Smooth muscle cell (in vitro differentiated cells): ENCODE results near the gene LRP4. TPM values are rescaled to one million over a fixed set of nuclear protein-coding genes. Genes with fewer than 3 reads are reported as not detected.

Source experiments
- DNase-seq: peaks from one replicate; lab custom pipeline; 2025; ENCODE audit not compliant: unreplicated experiment; lab: John Stamatoyannopoulos, UW
- H2AFZ ChIP-seq: fragments of 200-600 bp; sonication (generic); 2 replicates; pipeline ENCODE4 v1.6.0; 2016; ENCODE audit warnings: antibody characterized with exemption, low read depth, mild to moderate bottlenecking
- H3F3A ChIP-seq: fragments of 200-600 bp; sonication (generic); 2 replicates; pipeline ENCODE4 v1.6.0; 2017; ENCODE audit warnings: antibody characterized with exemption, low read depth
- H3K27ac ChIP-seq: fragments of 200-600 bp; sonication (generic); 2 replicates; pipeline ENCODE4 v1.5.1; 2016; ENCODE audit warnings: low read depth, mild to moderate bottlenecking
- H3K27me3 ChIP-seq: fragments of 200-600 bp; sonication (generic); 2 replicates; pipeline ENCODE4 v1.6.1; 2016; ENCODE audit warnings: low read depth, mild to moderate bottlenecking
- H3K36me3 ChIP-seq: fragments of 200-600 bp; sonication (generic); 2 replicates; pipeline ENCODE4 v1.5.1; 2016; ENCODE audit warnings: low read depth
- H3K4me1 ChIP-seq: fragments of 200-600 bp; sonication (generic); 2 replicates; pipeline ENCODE4 v1.5.1; 2016; ENCODE audit warnings: low read depth
- H3K4me2 ChIP-seq: fragments of 200-600 bp; sonication (generic); 2 replicates; pipeline ENCODE4 v1.6.0; 2016; ENCODE audit warnings: mild to moderate bottlenecking
- H3K4me3 ChIP-seq: fragments of 200-600 bp; sonication (generic); 2 replicates; pipeline ENCODE4 v1.5.1; 2016; ENCODE audit warnings: mild to moderate bottlenecking
- H3K79me2 ChIP-seq: fragments of 200-600 bp; sonication (generic); 2 replicates; pipeline ENCODE4 v1.6.0; 2016; ENCODE audit warnings: low read depth, mild to moderate bottlenecking
- H3K9ac ChIP-seq: fragments of 200-600 bp; sonication (generic); 2 replicates; pipeline ENCODE4 v1.6.0; 2016; ENCODE audit warnings: low read depth
- H3K9me3 ChIP-seq: fragments of 200-600 bp; sonication (generic); replicated peaks from 2 replicates; pipeline ENCODE4 v1.5.1; 2016; ENCODE audit warnings: low read depth
- H4K20me1 ChIP-seq: fragments of 200-600 bp; sonication (generic); 2 replicates; pipeline ENCODE4 v1.6.0; 2016; ENCODE audit warnings: low read depth
- WGBS: methylation state at CpG from one replicate; pipeline ENCODE4 v1.1.7; 2016; ENCODE audit warnings: low lambda C conversion rate; 5-methylcytosine and 5-hydroxymethylcytosine counted together
- polyA plus RNA-seq: library from polyadenylated mRNA; unstranded; fragments of >200 nt; fragmentation: Nextera tagmentation; extraction: Ambion mirVana; gene quantifications from 2 replicates; pipeline ENCODE4 v1.2.1, GENCODE V29; 2016
- total RNA-seq: library from RNA; depleted of rRNA; stranded (reverse); fragments of >200 nt; gene quantifications from 2 replicates; pipeline ENCODE4 v1.2.3, GENCODE V29; 2014
- TF ChIP-seq, protein P1 (sequence below): fragments of 200-600 bp; sonication (generic); IDR thresholded peaks from 2 replicates; pipeline ENCODE4 v1.5.1; 2017; ENCODE audit warnings: borderline replicate concordance, mild to moderate bottlenecking, antibody characterized with exemption; ENCODE audit not compliant: insufficient read depth, poor library complexity, severe bottlenecking

Gene LRP4
- total and polyA plus RNA-seq, 2 experiments from 2014 or later = 10.4 to 13.6 TPM

DNA sequence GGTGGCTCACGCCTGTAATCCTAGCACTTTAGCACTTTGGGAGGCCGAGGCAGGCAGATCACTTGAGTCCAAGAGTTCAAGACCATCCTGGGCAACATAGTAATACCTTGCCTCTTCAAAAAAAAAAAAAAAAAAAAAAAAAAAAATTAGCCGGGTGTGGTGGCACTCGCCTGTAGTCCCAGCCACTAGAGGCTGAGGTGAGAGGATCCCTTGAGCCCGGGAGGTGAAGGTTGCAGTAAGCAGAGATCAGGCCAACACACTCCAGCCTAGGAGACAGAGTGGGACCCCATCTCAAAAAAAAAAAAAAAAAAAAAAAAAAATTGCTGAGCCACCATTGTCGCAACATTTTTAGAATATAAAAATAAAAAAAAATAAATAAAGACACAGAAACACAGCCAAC lies 79.8 kb downstream of the LRP4 start:
- H4K20me1 ChIP-seq = peaks cover 97% of the 10 kb centered on the region
- no peaks in the 10 kb centered on the region for H3K9me3 ChIP-seq
- H3K27me3 ChIP-seq = no peaks in the 10 kb centered on the region
- no peak overlapping the region for H3K9ac ChIP-seq
- peaks cover 99% of the 10 kb centered on the region for H3K79me2 ChIP-seq
- H3F3A ChIP-seq = no peaks in the 10 kb centered on the region
- H3K4me1 ChIP-seq = no peaks in the 10 kb centered on the region
- H2AFZ ChIP-seq = no peak overlapping the region
- no peak overlapping the region for H3K27ac ChIP-seq
- H3K4me2 ChIP-seq = no peak overlapping the region
- H3K36me3 ChIP-seq = no peaks in the 10 kb centered on the region
- H3K4me3 ChIP-seq = no peak overlapping the region
- TF ChIP-seq, protein P1, sequence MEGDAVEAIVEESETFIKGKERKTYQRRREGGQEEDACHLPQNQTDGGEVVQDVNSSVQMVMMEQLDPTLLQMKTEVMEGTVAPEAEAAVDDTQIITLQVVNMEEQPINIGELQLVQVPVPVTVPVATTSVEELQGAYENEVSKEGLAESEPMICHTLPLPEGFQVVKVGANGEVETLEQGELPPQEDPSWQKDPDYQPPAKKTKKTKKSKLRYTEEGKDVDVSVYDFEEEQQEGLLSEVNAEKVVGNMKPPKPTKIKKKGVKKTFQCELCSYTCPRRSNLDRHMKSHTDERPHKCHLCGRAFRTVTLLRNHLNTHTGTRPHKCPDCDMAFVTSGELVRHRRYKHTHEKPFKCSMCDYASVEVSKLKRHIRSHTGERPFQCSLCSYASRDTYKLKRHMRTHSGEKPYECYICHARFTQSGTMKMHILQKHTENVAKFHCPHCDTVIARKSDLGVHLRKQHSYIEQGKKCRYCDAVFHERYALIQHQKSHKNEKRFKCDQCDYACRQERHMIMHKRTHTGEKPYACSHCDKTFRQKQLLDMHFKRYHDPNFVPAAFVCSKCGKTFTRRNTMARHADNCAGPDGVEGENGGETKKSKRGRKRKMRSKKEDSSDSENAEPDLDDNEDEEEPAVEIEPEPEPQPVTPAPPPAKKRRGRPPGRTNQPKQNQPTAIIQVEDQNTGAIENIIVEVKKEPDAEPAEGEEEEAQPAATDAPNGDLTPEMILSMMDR = no peak
- 98% methylated on average over 6 of the region's 6 CpGs for WGBS
- DNase-seq = no peak

DNA sequence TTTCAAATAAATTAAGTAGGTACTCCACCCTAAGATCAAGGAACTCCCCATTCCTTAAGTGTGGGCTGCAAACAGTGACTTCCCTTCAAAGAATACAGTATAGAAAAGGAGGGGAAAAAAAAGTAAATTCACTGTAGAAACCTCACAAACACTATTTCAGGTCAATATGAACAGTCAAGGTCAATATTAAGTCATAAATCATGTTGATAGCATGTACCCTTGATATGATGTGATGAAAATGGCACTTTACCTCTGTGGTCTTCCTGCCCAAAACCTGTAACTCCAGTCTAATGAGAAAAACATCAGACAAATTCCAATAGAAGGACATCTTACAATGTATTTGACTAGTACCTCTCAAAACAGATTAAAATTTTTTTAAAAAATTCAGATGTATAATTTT lies 80.5 kb downstream of the LRP4 start:
- no peak overlapping the region for H3K4me2 ChIP-seq
- TF ChIP-seq, protein P1 = no peak

DNA sequence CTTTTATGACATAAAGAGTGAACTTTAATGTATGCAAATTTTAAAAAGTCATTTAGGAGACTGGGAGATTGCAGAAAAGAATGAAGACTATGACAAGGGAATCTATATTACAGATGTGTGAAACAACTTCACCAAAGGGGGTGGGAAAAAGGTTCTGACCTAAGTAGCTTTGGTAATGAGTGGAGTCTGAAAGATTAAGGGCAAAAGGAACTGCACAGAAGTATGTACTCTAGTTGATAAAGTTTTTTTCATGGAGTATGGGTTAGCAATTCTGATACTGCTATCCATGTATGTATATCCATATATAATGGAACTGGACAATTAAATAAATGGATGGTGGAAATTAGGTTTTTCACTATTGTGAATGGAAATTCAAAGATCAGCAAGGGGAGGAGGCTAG lies 81.5 kb downstream of the LRP4 start:
- H3K4me1 ChIP-seq = no peaks in the 10 kb centered on the region
- H4K20me1 ChIP-seq = peaks cover 98% of the 10 kb centered on the region
- no peak for DNase-seq
- peaks cover 99% of the 10 kb centered on the region for H3K79me2 ChIP-seq
- no peak overlapping the region for H3K4me2 ChIP-seq
- H3K4me3 ChIP-seq = no peak overlapping the region
- no peaks in the 10 kb centered on the region for H3K9me3 ChIP-seq
- no peak overlapping the region for H2AFZ ChIP-seq
- no peak overlapping the region for H3K9ac ChIP-seq
- no peaks in the 10 kb centered on the region for H3K27me3 ChIP-seq
- TF ChIP-seq, protein P1 = no peak
- H3F3A ChIP-seq = no peaks in the 10 kb centered on the region
- no peaks in the 10 kb centered on the region for H3K36me3 ChIP-seq
- H3K27ac ChIP-seq = no peak overlapping the region

More for the DNA sequence above, 80.5 kb downstream of the LRP4 start:
- peaks cover 98% of the 10 kb centered on the region for H3K79me2 ChIP-seq
- H3K27ac ChIP-seq = no peak overlapping the region
- H3K4me1 ChIP-seq = no peaks in the 10 kb centered on the region
- no peaks in the 10 kb centered on the region for H3K36me3 ChIP-seq
- no peak overlapping the region for H2AFZ ChIP-seq
- no peak for DNase-seq
- no peaks in the 10 kb centered on the region for H3K27me3 ChIP-seq
- no peaks in the 10 kb centered on the region for H3F3A ChIP-seq
- no peak overlapping the region for H3K9ac ChIP-seq
- H3K9me3 ChIP-seq = no peaks in the 10 kb centered on the region
- no peak overlapping the region for H3K4me3 ChIP-seq
- peaks cover 96% of the 10 kb centered on the region for H4K20me1 ChIP-seq

DNA sequence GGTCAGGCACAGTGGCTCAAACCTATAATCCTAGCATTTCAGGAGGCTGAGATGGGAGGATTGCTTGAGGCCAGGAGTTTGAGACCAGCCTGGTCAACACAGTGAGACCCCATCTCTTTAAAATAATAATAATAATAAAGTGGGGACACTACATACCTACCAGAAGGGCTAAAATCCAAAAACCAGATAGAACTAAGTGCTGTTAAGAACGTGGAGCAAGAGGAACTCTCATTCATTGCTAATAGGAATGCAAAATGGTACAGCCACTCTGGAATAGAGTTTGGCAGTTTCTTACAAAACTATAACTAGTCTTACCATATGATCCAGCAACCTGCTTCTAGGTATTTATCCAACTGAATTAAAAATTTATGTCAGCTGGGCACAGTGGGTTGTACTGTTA lies 81.9 kb downstream of the LRP4 start:
- H3K4me2 ChIP-seq = no peak overlapping the region
- no peaks in the 10 kb centered on the region for H3K4me1 ChIP-seq
- no peaks in the 10 kb centered on the region for H3F3A ChIP-seq
- H3K79me2 ChIP-seq = peaks cover 99% of the 10 kb centered on the region
- no peaks in the 10 kb centered on the region for H3K27me3 ChIP-seq
- no peak overlapping the region for H3K27ac ChIP-seq
- 86% methylated on average over 1 of the region's 1 CpG for WGBS
- TF ChIP-seq, protein P1 = no peak
- H2AFZ ChIP-seq = no peak overlapping the region
- no peaks in the 10 kb centered on the region for H3K9me3 ChIP-seq
- H4K20me1 ChIP-seq = peaks cover 98% of the 10 kb centered on the region
- H3K4me3 ChIP-seq = no peak overlapping the region
- DNase-seq = no peak
- no peaks in the 10 kb centered on the region for H3K36me3 ChIP-seq
- no peak overlapping the region for H3K9ac ChIP-seq
